Measurements from ENCODE around the gene FAM222A.
"Not testable (repeated sequence)": the region's sequence is repeated elsewhere in the genome, so short reads cannot be mapped to it uniquely, and the experiment has no call there.

Gene FAM222A

DNA sequence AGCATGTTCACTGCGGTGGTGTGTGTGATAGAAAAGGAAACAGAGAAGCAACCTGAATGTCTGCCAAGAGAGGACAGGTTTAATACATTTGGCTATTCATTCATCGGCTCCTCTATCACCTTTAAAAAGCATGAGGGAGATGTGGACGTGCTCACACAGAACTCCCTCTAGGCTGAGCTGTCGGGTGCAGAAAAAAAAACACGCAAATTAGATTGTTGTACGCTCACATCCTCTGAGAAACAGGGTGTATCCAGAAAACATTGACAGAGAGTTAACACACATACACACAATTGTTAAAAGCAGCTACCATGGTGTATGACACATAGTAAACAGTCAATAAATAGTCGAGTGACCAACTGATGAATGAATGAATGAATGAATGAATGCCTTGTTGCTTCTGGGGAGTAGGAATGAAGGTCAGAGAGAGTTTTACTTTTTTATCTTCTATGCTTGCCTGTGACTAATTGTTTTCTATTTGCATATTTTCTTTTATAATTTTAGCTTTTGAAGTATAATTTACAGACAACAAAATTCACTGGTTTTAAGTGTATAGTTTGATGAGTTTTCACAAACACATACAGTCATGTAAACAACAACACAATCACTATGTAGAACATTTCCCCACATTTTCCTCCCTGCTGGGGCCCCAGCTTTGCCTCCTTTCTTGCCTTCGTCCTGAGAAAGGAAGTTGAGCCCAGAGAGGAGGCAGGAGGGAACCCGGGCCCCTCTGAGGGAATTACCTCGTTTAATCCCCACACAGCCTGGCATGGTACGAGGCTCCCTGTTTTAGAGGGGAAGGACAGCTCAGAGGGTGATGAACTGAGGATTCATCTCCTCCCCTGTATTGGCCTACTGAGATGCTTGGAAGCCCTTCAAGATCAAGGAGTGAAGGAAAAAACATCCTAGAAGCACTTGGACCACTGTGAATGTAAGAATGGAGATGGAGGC, 19.7 kb upstream of the FAM222A start:
- no peak for DNase-seq (ENCODE audit: low read depth)

DNA sequence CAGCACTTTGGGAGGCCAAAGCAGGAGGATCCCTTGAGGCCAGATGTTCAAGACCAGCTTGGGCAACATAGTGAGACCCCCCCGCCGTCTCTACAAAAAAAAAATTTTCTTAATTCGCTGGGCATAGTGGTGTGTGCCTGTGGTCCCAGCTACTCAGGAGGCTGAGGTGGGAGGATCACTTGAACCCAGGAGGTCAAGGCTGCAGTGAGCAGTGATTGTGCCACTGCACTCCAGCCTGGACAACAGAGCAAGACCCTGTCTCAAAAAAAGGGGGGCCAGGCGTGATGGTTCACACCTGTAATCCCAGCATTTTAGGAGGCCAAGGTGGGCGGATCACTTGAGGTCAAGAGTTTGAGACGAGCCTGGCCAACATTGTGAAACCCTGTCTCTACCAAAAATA, 19.0 kb upstream of the FAM222A start:
- not testable (repeated sequence) for DNase-seq (ENCODE audit: low read depth)

DNA sequence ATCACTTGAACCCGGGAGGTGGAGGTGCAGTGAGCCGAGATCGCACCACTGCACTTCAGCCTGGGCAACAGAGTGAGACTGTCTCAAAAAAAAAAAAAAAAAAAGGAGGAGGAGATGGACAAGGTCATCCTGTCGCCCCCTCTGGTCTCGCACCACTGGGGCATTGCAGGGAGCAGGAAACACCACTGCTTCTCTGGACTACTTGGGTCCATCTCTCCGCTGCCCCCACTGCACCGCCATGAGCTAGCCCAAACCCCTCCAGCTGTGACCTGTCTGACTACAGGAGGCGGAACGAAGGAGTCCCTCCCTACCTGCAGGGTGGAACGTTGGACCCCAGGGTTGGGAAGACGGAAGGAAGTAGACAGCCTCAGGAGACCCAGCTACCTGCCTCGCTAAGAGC, 18.2 kb upstream of the FAM222A start:
- no peak for DNase-seq (ENCODE audit: low read depth)

DNA sequence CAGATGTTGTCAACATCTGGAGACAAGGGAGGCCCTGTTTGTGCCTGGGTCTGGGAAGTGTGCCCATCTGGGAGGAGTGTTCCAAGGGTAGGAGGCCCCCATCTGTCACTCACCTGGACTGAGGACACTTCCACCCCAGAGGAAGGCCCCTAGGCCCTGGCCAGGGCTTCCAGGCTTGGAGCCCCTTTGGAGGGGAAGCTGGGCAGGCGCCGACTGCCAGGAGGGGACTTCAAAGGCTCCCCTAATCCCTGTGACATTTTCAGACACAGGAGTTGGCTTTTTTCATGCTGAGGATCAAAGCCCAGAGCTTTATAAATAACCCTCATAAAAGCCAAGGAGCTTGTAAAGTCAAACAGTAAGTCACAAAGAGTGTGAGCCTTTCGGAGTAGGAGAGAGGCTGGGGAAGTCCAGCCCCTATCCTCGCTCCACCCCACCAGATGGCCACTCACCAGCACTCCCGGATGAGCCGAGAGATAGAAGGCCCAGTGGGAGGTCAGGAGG, 17.6 kb upstream of the FAM222A start:
- no peak for DNase-seq (ENCODE audit: low read depth)

DNA sequence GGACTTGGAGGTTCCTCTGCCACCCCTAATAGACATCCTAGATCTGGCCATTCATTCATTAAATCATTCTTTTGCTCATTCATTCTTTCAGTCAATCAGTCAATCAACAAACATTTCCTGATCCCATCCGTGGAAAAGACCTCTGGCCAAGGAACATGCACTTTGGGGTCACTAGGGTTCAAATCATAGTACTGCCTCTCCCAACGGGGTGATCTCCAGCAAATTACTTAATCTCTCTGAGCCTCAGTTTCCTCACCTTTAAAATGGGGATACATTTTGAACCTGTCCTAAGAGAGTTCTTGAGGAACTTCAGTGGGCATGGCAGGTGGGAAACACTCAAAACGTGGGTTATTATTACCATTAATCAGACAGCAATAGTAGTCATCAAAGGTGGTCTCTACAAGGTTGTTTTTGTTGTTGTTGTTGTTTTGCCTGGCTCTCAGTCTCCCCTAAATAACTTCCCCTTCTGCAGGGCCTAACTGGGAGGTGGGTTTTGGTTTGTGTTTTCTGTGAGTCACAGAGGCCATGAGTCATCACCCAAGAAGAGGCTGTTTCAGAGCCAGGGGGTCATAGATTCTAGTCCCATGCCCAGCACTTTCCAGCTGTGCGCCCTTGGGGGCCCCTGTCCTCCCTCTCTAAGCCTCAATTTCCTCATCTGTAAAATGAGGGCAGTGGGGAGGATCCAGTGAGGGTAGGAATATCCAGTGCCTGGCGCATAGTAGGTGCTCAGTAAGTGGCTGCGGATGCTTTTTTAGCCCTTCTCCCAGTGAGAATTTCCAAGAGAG, 16.9 kb upstream of the FAM222A start:
- DNase-seq (ENCODE audit: low read depth): no peak

DNA sequence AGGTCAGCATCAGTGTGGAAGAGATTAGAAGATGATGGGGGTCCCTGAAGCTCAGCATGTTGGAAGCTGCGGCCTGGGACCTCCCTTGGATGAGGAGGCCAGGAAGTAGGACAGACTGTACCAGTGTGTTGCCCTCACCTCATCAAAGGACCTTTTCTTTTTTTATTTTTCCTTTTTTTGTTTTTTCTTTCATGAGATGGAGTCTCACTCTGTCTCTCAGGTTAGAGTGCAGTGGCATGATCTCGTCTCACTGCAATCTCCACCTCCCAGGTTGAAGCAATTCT, 16.4 kb upstream of the FAM222A start:
- no peak for DNase-seq (ENCODE audit: low read depth)

DNA sequence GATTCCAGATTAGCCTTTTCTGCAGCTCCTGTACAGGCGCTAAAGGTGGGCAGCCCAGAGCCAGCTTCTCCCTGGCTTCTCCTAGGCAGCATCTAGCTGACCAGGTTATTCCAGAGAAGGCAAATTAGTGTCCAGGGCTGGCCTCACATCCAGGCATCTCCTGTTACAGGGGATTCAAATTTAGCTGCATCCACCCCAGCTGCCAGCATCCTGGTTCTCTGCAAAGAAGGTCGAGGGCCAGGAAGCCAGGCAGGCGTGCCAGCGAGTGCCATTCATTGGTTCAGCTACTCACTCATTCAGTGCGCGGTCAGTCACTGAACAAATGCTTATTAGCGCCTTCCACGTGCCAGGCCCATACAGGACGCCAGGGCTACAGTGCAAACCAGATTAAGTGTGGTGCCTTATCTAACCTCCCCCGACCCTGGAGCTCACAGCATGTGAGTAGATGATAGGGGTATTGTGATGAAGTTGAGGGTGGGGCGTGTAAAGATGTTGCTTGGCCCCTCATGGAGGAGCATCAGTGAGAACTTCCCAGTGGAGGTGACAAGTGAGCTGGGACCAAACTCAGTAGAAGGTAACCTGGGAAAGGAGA, 15.7 kb upstream of the FAM222A start:
- DNase-seq (ENCODE audit: low read depth): no peak

DNA sequence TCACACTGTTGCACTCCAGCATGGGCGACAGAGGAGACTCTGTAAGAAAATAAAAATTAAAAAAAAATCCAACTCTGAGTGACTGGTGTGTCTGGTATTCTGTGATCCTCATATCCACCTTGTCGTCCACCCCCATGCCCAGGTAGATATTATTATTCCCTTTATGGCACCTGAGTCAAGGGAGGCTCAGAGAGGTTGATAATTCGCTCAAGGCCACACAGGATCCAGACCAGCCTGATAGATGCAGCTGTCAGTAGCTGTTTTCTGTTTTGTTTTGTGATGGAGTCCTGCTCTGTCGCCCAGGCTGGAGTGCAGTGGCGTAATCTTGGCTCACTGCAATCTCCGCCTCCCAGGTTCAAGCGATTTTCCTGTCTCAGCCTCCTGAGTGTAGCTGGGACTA, 14.8 kb upstream of the FAM222A start:
- no peak for DNase-seq (ENCODE audit: low read depth)

DNA sequence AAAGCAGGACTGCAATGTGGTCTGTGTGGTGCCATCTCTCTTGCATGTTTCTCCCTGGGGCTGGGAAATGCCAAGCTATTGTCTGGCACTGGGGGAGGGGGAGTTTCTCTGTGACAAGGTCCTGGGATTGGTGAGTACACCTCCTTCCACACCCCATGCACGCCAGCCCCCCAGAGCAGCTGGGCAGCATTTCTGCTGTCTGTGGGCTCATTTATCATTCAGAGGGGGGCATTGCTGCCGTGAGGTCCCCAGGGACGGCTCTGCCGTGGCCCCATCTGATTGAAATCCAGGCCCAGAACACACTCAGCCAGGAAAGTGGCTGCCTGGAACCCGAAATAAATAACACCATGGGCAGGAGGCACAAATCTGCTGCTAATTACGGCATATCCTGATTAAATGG, 12.6 kb upstream of the FAM222A start:
- no peak for DNase-seq (ENCODE audit: low read depth)

DNA sequence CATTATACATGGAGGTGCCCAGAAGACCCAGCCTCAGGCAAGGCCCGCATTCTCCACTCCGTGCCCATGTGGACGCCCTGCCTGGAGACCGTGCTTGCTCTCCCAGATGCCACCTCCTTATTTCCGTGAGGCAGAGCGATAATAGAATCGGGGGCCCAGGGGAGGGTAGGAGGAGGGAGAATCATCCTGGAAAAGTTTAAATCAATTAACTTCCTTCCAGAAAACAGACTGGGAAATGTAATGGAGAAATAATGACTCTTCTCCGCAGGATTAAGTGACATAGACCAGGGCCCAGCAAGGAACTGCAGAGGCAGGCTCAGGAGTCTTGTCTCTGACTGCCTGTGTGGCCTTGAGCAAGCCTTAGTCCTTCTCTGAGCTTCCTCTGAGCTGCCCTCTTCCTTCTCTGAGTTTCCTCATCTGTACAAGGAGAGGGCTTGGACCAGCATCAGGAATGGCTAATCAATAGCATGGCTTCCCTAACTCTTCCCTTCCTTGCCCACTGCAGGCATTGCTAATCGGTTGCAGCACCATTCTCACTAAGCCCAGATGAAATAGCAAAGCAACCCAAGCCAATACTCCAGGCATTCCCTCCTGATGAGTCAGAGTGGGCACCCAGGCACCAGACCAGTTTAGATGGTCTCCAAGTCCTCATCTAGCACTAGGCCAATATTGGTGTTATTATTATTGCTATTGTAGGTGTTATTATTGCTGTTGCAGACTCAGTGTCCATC, 11.3 kb upstream of the FAM222A start:
- no peak for DNase-seq (ENCODE audit: low read depth)

DNA sequence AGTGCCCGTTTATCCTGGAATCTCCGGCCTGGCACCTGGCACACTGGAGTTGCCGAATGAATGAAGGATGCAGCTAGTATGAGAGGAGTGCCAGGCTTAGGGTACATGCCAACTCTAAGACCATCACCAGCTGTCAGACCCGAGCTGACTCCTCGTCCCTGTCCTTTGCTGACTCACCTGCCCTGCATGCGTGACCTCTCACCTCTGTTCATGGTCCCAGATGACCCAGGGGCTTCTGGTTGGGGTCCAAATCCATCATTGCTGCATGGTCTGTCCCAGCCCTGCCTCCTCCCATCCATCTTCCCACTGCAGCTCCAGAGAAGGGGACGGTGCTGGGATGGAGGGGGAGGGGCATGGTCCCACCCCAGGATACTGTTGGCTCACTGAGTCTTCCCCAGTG, 9.9 kb upstream of the FAM222A start:
- DNase-seq (ENCODE audit: low read depth): no peak

DNA sequence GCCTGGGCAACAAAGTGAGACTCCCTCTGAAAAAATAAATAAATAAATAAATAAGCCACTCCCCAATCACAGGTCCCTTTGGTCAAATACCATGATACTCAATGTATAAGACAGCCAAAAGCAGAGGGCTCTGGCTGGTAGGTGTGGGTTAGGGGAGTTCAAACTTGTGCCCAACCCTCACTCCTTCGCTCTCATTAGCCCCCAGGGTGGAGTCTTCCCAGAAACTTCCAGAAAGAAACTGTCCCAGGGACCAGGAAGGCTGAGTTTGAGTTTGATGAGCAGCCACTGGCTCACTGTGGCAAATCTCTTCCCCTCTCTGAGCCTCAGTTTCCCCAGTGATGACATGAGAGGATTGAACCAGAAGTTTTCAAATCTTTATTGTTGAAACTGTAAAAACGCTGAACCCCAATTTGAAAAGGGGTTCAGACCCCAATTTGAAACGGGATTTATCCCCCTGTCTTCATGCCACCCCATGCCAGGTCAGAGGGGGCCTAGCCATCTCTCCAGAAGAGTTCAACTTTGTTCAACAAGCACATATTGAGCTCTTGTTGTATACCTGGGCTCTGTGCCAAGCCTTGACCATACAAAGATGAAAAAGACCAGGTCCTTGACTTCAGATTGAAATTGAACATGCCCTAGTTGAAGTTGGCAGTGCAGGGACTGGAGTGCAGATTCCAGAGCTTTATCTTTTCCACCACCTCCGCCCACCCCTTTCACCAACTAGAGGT, 9.1 kb upstream of the FAM222A start:
- DNase-seq (ENCODE audit: low read depth): no peak

DNA sequence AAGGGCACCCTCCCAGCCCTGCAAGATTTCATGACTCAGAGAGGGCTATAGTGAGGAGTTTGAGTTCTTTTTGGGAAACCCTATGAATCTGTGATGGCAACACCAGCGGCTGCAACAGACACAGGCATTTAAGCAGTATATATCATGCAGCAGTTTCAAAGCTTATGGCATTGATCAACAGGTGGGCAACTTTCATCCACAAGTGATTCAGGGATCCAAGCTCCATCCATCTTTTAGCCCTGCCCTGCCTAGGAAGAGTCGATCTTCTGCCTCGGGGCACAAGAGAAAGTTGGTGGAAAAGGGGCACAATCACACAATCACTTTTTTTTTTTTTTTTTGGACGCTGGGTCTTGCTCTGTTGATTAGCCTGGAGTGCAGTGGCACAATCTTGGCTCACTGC, 8.3 kb upstream of the FAM222A start:
- no peak for DNase-seq (ENCODE audit: low read depth)

DNA sequence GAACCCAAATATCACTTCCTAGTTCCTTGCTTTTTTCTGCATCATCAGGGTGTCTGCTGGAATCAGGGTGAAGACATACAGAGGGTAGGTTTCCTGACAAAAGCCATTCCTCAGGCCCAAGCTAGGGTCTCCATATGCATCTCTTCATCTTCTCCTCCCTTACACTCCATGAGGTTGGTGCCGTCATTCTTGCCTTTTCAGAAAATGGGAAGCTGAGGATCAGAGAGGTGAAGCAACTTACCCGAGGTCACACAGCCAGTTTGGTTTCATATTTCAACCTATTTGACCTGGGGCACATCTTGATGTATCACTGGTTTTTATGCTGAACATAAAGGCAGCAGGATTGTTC, 7.3 kb upstream of the FAM222A start:
- DNase-seq (ENCODE audit: low read depth): no peak

DNA sequence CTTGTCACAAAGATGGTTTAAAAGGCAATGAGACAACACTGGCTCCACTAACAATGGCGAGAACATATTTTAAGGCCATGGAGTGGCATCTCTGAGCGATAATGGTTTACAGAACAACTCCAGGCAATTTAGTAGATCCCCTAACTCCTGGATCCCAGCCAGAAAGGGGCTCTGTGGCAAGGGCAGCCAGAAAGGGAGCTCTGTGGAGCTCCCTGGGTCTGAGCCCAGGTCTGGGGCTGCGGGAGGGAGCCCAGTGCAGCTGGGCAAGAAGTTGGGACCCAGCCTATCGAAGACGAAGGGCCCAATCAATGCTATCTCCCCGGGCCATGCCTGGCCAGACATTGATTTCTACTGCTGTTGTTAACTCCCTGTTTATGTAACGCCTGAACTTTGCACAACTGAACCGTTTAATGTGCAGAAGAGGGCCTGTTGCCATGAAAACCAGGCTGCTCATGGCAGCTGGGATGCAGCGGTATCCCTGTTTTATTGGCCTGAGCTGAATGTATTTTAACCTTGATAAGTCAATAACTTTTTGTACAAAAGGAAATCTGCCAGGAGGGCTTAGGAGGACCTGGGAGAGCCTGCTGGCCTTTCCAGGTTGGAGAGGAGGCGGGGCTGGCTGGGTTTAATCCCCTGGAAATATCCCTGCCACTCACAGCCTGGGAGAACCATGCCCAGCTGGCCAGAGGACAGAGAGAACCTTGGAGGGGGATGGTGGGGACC, 6.7 kb upstream of the FAM222A start:
- no peak for DNase-seq (ENCODE audit: low read depth)

DNA sequence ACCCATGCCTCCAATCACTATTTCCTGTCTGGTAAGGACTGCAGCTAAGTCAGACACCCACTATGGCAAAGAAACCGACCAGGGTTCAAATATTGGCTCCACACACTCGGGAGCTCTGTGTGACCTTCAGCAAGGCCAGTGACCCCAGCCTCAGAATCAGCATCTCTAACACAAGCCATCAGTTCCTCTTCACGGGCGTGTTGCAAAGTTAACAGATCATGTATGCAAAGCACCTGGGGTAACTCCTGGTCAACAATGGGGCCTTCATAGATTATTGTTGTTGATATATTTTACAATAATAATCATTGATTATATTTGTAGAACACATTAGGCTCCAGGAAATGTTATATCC, 6.2 kb upstream of the FAM222A start:
- no peak for DNase-seq (ENCODE audit: low read depth)

DNA sequence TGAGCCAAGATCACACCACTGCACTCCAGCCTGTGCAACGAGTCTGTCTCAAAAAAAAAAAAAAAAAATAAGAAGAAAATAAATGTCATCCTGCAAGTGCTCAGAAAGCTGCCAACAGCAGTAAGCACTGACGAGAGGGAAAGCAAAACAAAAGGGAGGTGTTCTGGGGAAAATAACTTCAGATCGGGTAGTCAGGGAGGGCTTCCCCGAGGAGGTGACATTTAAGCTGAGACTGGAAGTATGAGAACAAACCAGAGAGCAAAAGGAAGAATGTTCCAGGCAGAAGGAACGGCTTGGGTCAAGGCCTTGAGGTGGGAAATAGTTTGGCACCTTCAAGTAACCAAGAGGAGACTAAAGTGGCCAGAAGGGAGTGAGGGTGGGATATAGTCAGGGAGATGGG, 4.7 kb upstream of the FAM222A start:
- DNase-seq (ENCODE audit: low read depth): no peak

DNA sequence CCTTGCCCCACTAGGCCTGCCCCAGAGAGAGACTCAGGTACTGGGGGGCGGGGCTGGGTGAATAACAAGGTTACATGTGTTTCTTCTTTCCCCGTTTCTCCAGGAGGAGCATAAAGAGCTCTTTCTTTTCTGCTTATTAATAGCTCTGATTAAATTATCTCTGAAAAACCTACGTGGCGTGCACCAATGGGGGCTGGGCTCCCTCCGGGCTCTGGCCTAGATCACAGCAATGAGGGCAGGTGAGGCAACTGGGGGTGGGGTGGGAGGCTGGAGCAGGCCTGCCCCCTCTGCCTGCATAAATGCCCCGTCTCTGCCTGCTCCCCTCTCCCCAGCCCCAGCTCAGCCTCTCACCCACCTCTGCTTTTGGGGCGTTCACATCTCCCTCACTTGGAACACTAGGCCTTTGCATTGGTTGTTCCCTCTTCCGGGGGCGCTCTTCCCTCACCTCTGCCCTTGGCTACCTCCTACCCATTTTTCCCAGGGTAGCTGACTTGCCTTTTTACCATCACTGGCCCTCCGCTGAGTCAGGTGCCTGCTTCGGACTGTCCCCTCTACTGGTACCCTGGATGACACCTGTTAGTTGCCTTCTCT, 4.1 kb upstream of the FAM222A start:
- no peak for DNase-seq (ENCODE audit: low read depth)

DNA sequence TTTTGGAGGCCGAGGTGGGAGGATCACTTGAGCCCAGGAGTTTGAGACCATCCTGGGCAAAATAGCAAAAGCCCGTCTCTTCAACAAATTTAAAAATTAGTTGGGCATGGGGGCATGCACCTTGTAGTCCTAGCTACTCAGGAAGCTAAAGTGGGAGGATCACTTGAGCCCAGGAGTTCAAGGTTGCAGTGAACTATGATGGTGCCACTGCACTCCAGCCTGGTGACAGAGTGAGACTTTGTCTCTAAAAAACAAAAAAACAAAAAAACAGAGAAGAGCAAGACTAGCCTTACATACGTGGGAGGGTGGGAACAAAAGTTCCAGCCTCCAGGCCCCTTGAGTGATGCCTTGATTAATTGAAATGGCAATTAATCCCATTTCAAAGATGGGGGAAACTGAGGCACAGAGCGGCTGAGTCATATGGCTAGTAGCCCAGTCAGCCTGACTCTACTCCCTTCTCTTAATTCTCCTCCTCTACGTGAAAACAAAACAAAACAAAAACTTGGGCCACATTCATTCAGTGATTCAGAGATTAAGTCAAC, 3.3 kb upstream of the FAM222A start:
- DNase-seq (ENCODE audit: low read depth): no peak
